Coronary artery (tissue), 2 donors: ENCODE measurements around the gene TNFRSF8.
A peak's percentile ranks its signal among the peaks of the same experiment; 100 is the strongest.

Experiments used
- DNase-seq: peaks from one replicate; pipeline ENCODE4 v3.0.0-alpha.2; 2017; ENCODE audit warnings: low spot score
- H3K27ac ChIP-seq, 2 donors: fragments of 200-600 bp; sonication (generic); one replicate each; pipeline ENCODE4 v1.5.1; 2016 to 2019
- H3K4me3 ChIP-seq: fragments of 200-600 bp; sonication (generic); 2 replicates; pipeline ENCODE4 v1.5.1; 2016; ENCODE audit warnings: mild to moderate bottlenecking, moderate library complexity
- TF ChIP-seq, protein P1 (sequence below): fragments of 200-600 bp; sonication (generic); IDR thresholded peaks from one replicate; pipeline ENCODE4 v1.5.1; 2019; ENCODE audit warnings: antibody characterized with exemption

TNFRSF8 gene

GRCh38 chr1:12048372-12048771 is 14.7 kb upstream of the TNFRSF8 start:
- TF ChIP-seq, protein P1, sequence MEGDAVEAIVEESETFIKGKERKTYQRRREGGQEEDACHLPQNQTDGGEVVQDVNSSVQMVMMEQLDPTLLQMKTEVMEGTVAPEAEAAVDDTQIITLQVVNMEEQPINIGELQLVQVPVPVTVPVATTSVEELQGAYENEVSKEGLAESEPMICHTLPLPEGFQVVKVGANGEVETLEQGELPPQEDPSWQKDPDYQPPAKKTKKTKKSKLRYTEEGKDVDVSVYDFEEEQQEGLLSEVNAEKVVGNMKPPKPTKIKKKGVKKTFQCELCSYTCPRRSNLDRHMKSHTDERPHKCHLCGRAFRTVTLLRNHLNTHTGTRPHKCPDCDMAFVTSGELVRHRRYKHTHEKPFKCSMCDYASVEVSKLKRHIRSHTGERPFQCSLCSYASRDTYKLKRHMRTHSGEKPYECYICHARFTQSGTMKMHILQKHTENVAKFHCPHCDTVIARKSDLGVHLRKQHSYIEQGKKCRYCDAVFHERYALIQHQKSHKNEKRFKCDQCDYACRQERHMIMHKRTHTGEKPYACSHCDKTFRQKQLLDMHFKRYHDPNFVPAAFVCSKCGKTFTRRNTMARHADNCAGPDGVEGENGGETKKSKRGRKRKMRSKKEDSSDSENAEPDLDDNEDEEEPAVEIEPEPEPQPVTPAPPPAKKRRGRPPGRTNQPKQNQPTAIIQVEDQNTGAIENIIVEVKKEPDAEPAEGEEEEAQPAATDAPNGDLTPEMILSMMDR: no peak
- H3K4me3 ChIP-seq: no peak overlapping the region
- no peak for DNase-seq
- H3K27ac ChIP-seq: no peak overlapping the region

- H3K4me3 ChIP-seq: no peak overlapping the region
- TF ChIP-seq, protein P1: no peak
- DNase-seq: no peak
- H3K27ac ChIP-seq: no peak overlapping the region
These were observed 13.5 kb upstream of the TNFRSF8 start for GRCh38 chr1:12049616-12050015.

- no peak overlapping the region for H3K27ac ChIP-seq
- DNase-seq: no peak
These were observed 11.7 kb upstream of the TNFRSF8 start for GRCh38 chr1:12051361-12051760.

DNA sequence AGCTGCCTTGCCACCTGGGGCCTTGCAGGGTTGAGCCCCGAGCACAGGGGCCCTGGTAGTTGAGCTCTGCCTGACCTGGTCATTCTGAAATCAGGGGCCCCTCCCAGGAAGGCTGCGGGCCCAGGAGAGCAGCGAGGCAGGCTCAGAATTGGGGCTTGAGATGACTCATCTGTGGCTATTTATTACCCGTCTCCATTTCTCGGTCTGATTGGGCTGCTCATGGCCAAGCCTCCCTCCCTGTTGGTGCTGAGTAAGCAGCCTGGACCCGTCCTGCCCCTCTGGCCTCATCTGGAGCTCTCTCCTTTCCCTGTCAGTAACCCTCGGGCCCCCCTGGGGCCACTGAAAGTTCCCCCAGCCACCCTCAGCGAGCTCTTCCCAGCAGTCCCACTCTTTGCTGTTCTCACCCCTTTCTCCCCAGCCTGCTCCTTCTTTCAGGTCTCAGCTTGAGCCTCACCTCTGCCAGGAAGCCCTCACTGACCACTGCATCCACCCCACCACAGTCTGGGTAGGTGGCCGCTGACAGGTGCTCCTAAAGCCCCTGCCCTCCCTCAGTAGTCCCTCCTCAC is 11.0 kb upstream of the TNFRSF8 start:
- TF ChIP-seq, protein P1: no peak
- peak overlapping the region in 1 of 2 donors; percentile 37 for H3K27ac ChIP-seq
- DNase-seq: peak; percentile 81
- peak overlapping the region; percentile 6 for H3K4me3 ChIP-seq

More at GRCh38 chr1:12051361-12051760, 11.7 kb upstream of the TNFRSF8 start:
- H3K4me3 ChIP-seq: no peak overlapping the region
- TF ChIP-seq, protein P1: no peak

- H3K4me3 ChIP-seq: no peak overlapping the region
- no peak for DNase-seq
- TF ChIP-seq, protein P1: no peak
- H3K27ac ChIP-seq: no peak overlapping the region
These were observed 10.0 kb upstream of the TNFRSF8 start for GRCh38 chr1:12052997-12053686.

GRCh38 chr1:12053752-12054548 is 9.2 kb upstream of the TNFRSF8 start:
- no peak for DNase-seq
- no peak overlapping the region for H3K4me3 ChIP-seq
- TF ChIP-seq, protein P1: no peak
- no peak overlapping the region for H3K27ac ChIP-seq
